ENCODE results near the gene MSANTD3. TPM values are rescaled to one million over a fixed set of nuclear protein-coding genes. Genes with fewer than 3 reads are reported as not detected.
A peak's percentile ranks its signal among the peaks of the same experiment; 100 is the strongest.

MSANTD3 gene
- total and polyA plus RNA-seq, 2 experiments from 2014 or later, result 27.6 to 48.6 TPM

DNA sequence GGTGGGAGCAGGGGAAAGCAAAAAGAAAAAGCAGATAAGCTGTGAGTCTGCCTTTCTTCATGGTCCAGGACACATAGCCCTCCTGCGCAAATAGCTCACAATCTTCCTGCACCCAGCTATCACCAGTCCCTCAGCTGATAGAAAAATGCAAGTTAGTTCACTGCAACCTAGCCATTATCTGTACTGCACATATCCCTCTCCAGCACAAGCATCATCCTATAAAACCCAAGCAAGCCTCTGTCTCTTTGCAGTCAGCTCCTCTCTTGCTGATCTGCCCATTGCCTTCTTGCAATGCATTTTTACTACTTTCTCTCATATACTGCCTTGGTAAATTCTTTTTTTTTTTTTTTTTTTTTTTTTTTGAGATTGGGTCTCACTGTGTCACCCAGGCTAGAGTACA is 20.0 kb upstream of the MSANTD3 start:
- in situ Hi-C loops (cut with MboI), result no loop called here
- TF ChIP-seq EZH2 (IDR thresholded peaks at IDR 0.05; ENCODE audit: insufficient read depth, poor library complexity, severe bottlenecking) (no peak), EZH2phosphoT487 (IDR thresholded peaks at IDR 0.05; ENCODE audit: insufficient read depth, low read depth) (no peak)
- H3K79me2 ChIP-seq (ENCODE audit: insufficient read depth), result no peaks in the 10 kb centered on the region
- 94 to 100% methylated on average over 1 of the region's 1 CpG for WGBS, 2 experiments (ENCODE audit: low coverage in 1 of 2, low lambda C conversion rate in 2 of 2, missing lambda C conversion rate in 2 of 2)
- H2AFZ ChIP-seq, result no peak overlapping the region
- no peak overlapping the region for H3K9ac ChIP-seq
- no peaks in the 10 kb centered on the region for H3K36me3 ChIP-seq (ENCODE audit: low read depth)
- H3K27me3 ChIP-seq (replicated peaks; ENCODE audit: insufficient read depth), result no peaks in the 10 kb centered on the region
- H3K4me2 ChIP-seq (ENCODE audit: unreplicated experiment), result no peak overlapping the region
- H3K4me1 ChIP-seq (ENCODE audit: insufficient read depth), result no peaks in the 10 kb centered on the region
- no peaks in the 10 kb centered on the region for H3K9me2 ChIP-seq (ENCODE audit: insufficient read depth)
- H3K9me3 ChIP-seq (ENCODE audit: low read depth), result no peaks in the 10 kb centered on the region
- H3F3A ChIP-seq (ENCODE audit: insufficient read depth), result no peaks in the 10 kb centered on the region
- no peak for DNase-seq
- H4K20me1 ChIP-seq (ENCODE audit: insufficient read depth), result no peaks in the 10 kb centered on the region
- H3K4me3 ChIP-seq, result no peak overlapping the region
- no peak overlapping the region for H3K27ac ChIP-seq

DNA sequence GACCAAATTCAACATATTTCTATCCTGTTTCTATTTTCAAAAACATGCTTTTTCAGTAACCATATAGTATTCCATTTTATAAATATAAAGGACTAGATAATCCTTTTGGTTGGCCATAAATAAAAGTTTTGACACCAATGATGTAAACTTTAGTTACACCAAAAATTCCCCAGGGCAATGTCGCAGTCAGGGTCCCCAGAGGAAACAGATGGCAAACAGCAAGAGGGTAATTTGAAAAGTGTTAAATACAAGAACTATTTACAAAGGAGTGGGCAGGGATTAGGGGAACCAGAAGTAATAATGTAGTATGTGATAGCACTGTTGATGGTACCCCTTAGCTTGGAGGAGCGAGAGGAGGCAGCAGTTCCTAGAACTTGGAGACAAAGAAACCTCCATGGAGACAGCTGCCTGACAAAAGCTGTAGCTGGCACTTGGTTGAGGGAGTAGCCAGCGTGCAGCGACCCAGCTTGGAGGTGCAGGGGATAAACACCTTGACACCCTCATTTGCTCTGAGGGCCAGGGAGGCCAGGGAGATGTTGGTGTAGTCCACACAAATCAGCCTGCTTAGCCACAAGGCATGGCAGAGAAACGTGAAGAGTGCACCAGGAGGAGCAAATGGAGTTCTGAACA is 18.3 kb upstream of the MSANTD3 start:
- DNase-seq, result no peak
- in situ Hi-C loops (cut with MboI), result no loop called here
- H3K9me3 ChIP-seq (ENCODE audit: low read depth), result no peaks in the 10 kb centered on the region
- no peaks in the 10 kb centered on the region for H3F3A ChIP-seq (ENCODE audit: insufficient read depth)
- H3K9ac ChIP-seq, result no peak overlapping the region
- TF ChIP-seq EZH2 (IDR thresholded peaks at IDR 0.05; ENCODE audit: insufficient read depth, poor library complexity, severe bottlenecking) (no peak), EZH2phosphoT487 (IDR thresholded peaks at IDR 0.05; ENCODE audit: insufficient read depth, low read depth) (no peak)
- H4K20me1 ChIP-seq (ENCODE audit: insufficient read depth), result no peaks in the 10 kb centered on the region
- H3K36me3 ChIP-seq (ENCODE audit: low read depth), result no peaks in the 10 kb centered on the region
- H3K9me2 ChIP-seq (ENCODE audit: insufficient read depth), result no peaks in the 10 kb centered on the region
- no peaks in the 10 kb centered on the region for H3K4me1 ChIP-seq (ENCODE audit: insufficient read depth)
- H3K4me2 ChIP-seq (ENCODE audit: unreplicated experiment), result no peak overlapping the region
- H3K4me3 ChIP-seq, result no peak overlapping the region
- no peaks in the 10 kb centered on the region for H3K79me2 ChIP-seq (ENCODE audit: insufficient read depth)
- no peak overlapping the region for H3K27ac ChIP-seq
- 40 to 51% methylated on average over 5 of the region's 5 CpGs for WGBS, 2 experiments (ENCODE audit: low coverage in 1 of 2, low lambda C conversion rate in 2 of 2, missing lambda C conversion rate in 2 of 2)
- peak overlapping the region; percentile 5; the same call in 1 of the 2 replicates for H2AFZ ChIP-seq
- H3K27me3 ChIP-seq (replicated peaks; ENCODE audit: insufficient read depth), result no peaks in the 10 kb centered on the region

DNA sequence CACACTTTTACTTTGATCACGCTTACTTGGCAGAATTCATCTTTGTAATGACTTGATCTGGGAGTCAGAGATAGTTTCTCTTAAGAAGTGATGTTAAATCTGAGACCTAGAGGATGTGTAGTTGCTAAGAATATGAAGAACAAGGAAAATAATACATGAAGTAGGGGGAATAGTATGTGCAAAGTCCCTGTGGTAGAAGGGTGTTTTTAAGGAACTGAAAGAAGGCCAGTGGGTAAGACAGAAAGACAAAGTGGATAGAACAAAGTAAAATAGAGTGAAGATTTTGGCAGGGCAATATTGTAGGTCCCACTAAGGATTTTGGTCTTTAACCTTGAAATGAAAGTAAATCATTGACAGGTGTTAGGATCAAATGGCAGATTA is 17.8 kb upstream of the MSANTD3 start:
- TF ChIP-seq EZH2phosphoT487 (IDR thresholded peaks at IDR 0.05; ENCODE audit: insufficient read depth, low read depth) (no peak), EZH2 (IDR thresholded peaks at IDR 0.05; ENCODE audit: insufficient read depth, poor library complexity, severe bottlenecking) (no peak)
- no peaks in the 10 kb centered on the region for H3K9me3 ChIP-seq (ENCODE audit: low read depth)
- H3K79me2 ChIP-seq (ENCODE audit: insufficient read depth), result no peaks in the 10 kb centered on the region
- no peaks in the 10 kb centered on the region for H3K4me1 ChIP-seq (ENCODE audit: insufficient read depth)
- H3K27ac ChIP-seq, result no peak overlapping the region
- H3K27me3 ChIP-seq (replicated peaks; ENCODE audit: insufficient read depth), result no peaks in the 10 kb centered on the region
- H3K9me2 ChIP-seq (ENCODE audit: insufficient read depth), result no peaks in the 10 kb centered on the region
- peak overlapping the region; percentile 5; the same call in 1 of the 2 replicates for H2AFZ ChIP-seq
- no peak for DNase-seq
- H4K20me1 ChIP-seq (ENCODE audit: insufficient read depth), result no peaks in the 10 kb centered on the region
- 50 to 63% methylated on average over 1 of the region's 1 CpG for WGBS, 2 experiments (ENCODE audit: low coverage in 1 of 2, low lambda C conversion rate in 2 of 2, missing lambda C conversion rate in 2 of 2)
- H3F3A ChIP-seq (ENCODE audit: insufficient read depth), result no peaks in the 10 kb centered on the region
- H3K36me3 ChIP-seq (ENCODE audit: low read depth), result no peaks in the 10 kb centered on the region
- in situ Hi-C loops (cut with MboI), result no loop called here
- H3K4me2 ChIP-seq (ENCODE audit: unreplicated experiment), result no peak overlapping the region
- no peak overlapping the region for H3K4me3 ChIP-seq
- H3K9ac ChIP-seq, result no peak overlapping the region

DNA sequence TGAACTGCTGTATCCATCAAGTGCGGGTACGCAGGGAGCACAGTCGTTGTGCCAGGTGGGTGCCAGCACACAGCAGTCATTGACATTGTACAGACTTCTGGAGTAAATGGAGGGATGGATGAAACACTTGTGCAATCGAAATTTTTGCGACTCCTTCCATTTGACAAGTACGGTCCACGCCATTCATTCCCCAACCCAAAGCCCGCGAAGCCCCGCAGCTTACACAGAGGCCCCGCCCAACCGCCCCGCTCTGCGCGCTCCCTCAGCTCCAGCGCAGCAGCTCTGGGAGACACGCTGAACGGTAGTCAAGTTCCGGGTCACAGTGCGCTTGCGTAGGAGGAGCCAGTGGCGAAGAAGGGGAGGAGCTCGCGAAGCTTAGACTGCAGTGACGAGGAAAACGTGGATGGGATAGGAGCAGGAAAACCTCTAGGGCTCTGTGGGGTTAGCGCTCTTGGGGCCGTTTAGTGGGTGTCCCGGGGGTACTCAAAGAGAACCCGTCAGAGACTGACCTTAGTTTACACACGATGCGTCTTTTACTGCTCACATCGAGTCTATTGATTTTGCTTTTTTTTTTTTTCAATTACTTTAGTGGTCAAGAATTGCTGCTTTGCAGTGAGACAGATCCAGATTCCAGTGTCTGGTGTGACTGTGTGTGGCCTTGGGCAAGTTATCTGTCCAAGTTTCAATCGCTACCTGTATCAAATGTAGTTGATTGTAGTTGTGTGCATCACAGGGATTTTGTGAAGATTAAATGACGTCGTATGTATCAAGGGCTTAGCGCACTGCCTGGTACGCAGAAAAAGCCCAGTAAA is 15.3 kb upstream of the MSANTD3 start:
- in situ Hi-C loops (cut with MboI), result no loop called here
- no peaks in the 10 kb centered on the region for H3K4me1 ChIP-seq (ENCODE audit: insufficient read depth)
- H3K27me3 ChIP-seq (replicated peaks; ENCODE audit: insufficient read depth), result no peaks in the 10 kb centered on the region
- WGBS, 2 experiments (ENCODE audit: low coverage in 1 of 2, low lambda C conversion rate in 2 of 2, missing lambda C conversion rate in 2 of 2), result 9 to 13% methylated on average over 36 to 38 of the region's 38 CpGs
- H3K4me2 ChIP-seq (ENCODE audit: unreplicated experiment), result peak overlapping the region; percentile 78
- no peaks in the 10 kb centered on the region for H3F3A ChIP-seq (ENCODE audit: insufficient read depth)
- TF ChIP-seq EZH2 (IDR thresholded peaks at IDR 0.05; ENCODE audit: insufficient read depth, poor library complexity, severe bottlenecking), result no peak
- TF ChIP-seq EZH2phosphoT487 (IDR thresholded peaks at IDR 0.05; ENCODE audit: insufficient read depth, low read depth), result no peak
- peak; percentile 97 for DNase-seq
- no peaks in the 10 kb centered on the region for H3K36me3 ChIP-seq (ENCODE audit: low read depth)
- H3K27ac ChIP-seq, result peak overlapping the region; percentile 14; the same call in 1 of the 2 replicates
- H3K9ac ChIP-seq, result peak overlapping the region; percentile 73
- no peaks in the 10 kb centered on the region for H3K9me3 ChIP-seq (ENCODE audit: low read depth)
- H2AFZ ChIP-seq, result peak overlapping the region; percentile 94
- no peaks in the 10 kb centered on the region for H4K20me1 ChIP-seq (ENCODE audit: insufficient read depth)
- no peaks in the 10 kb centered on the region for H3K9me2 ChIP-seq (ENCODE audit: insufficient read depth)
- H3K79me2 ChIP-seq (ENCODE audit: insufficient read depth), result no peaks in the 10 kb centered on the region
- H3K4me3 ChIP-seq, result peak overlapping the region; percentile 75
